Sigmoid colon (tissue), 3 donors: ENCODE measurements around the gene HERC3.

Experiments
- POLR2A ChIP-seq, 2 donors: fragments of 450-650 bp; IDR thresholded peaks; one replicate each; pipeline ENCODE4 v1.6.1; 2016; ENCODE audit warnings: antibody characterized with exemption in 2 of 2, mild to moderate bottlenecking in 2 of 2, moderate library complexity in 2 of 2
- TF ChIP-seq, protein P1 (sequence below), 4 experiments: fragments of 450-650 bp in 3 of 4; fragments of 200-600 bp in 1 of 4; IDR thresholded peaks; one replicate each; pipeline ENCODE4 v1.5.1; 2016 to 2019; ENCODE audit warnings: antibody characterized with exemption in 4 of 4, mild to moderate bottlenecking in 3 of 4, moderate library complexity in 2 of 4

DNA sequence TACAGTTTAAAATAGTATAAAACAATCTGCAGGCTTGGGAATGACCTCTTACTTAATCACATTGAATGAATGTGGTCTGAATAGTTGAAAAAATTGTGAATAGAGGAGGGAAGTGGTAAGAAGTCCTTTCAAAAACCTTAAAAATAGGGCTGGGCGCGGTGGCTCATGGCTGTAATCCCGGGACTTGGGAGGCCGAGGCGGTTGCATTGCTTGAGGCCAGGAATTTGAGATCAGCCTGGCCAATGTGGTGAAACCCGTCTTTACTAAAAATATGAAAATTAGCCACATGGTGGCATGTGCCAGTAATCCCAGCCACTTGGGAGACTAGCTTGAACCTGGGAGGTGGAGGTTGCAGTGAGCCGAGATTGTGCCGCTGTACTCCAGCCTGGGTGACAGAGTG is 36.5 kb downstream of the HERC3 start:
- TF ChIP-seq, protein P1, sequence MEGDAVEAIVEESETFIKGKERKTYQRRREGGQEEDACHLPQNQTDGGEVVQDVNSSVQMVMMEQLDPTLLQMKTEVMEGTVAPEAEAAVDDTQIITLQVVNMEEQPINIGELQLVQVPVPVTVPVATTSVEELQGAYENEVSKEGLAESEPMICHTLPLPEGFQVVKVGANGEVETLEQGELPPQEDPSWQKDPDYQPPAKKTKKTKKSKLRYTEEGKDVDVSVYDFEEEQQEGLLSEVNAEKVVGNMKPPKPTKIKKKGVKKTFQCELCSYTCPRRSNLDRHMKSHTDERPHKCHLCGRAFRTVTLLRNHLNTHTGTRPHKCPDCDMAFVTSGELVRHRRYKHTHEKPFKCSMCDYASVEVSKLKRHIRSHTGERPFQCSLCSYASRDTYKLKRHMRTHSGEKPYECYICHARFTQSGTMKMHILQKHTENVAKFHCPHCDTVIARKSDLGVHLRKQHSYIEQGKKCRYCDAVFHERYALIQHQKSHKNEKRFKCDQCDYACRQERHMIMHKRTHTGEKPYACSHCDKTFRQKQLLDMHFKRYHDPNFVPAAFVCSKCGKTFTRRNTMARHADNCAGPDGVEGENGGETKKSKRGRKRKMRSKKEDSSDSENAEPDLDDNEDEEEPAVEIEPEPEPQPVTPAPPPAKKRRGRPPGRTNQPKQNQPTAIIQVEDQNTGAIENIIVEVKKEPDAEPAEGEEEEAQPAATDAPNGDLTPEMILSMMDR (IDR thresholded peaks at IDR 0.05) = no peak
- no peak for TF ChIP-seq POLR2A (IDR thresholded peaks at IDR 0.05)
